C1 segment of cervical spinal cord (tissue), 14 donors: Measurements from ENCODE around the gene WRAP73.

ENCODE experiments used
- DNase-seq, 14 donors: peaks; one replicate each; lab custom pipeline; 2025; lab: John Stamatoyannopoulos, UW

Gene WRAP73, protein sequence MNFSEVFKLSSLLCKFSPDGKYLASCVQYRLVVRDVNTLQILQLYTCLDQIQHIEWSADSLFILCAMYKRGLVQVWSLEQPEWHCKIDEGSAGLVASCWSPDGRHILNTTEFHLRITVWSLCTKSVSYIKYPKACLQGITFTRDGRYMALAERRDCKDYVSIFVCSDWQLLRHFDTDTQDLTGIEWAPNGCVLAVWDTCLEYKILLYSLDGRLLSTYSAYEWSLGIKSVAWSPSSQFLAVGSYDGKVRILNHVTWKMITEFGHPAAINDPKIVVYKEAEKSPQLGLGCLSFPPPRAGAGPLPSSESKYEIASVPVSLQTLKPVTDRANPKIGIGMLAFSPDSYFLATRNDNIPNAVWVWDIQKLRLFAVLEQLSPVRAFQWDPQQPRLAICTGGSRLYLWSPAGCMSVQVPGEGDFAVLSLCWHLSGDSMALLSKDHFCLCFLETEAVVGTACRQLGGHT

DNA sequence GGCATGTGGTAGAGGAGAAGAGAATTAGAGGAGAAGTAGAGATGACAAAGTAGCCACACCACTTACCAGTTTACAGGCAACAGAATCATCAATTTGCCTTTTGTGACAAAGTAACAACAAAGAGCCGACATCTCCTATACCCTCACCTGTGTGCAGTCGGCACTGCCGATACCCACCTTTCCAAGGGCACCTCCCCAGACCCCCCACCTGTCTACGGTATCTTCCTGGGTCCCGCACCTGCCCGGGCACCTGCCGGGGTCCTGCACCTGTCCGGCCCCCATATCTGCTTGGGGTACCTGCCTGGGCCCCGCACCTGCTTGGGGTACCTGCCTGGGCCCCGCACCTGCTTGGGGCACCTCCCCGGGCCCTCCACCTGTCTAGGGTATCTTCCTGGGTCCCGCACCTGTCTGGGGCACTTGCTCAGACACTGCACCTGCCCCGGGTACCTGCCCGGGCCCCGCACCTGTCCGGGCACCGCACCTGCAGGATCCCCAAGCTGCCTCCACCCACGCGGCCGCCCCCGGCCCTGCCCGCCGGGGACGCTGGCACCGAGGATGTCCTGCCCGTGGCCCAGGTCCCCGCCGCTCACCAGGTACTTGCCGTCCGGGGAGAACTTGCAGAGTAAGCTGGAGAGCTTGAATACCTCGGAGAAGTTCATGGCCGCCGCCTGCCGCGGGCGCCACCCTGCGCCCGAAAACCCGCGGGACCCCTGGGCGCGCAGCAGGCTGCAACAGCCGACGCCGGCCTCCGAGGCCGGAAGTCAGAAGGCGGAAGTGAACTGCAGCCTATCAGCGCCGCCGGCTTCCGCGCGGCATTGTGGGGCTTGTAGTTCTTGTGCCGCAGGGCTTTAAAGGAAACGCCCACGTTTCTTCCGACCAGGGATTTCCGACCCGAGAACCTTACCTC, at the start of gene WRAP73:
WRAP73 (minus strand) TSS at position 762 of the 906 bp plus-strand sequence; CDS start at position 658, 104 bp downstream.
- peak in 13 of 14 donors; percentile 31 to 83 (median 67) for DNase-seq

- DNase-seq: no peak
Measured at GRCh38 chr1:3699596-3699995, 49.7 kb upstream of the WRAP73 start.

DNA sequence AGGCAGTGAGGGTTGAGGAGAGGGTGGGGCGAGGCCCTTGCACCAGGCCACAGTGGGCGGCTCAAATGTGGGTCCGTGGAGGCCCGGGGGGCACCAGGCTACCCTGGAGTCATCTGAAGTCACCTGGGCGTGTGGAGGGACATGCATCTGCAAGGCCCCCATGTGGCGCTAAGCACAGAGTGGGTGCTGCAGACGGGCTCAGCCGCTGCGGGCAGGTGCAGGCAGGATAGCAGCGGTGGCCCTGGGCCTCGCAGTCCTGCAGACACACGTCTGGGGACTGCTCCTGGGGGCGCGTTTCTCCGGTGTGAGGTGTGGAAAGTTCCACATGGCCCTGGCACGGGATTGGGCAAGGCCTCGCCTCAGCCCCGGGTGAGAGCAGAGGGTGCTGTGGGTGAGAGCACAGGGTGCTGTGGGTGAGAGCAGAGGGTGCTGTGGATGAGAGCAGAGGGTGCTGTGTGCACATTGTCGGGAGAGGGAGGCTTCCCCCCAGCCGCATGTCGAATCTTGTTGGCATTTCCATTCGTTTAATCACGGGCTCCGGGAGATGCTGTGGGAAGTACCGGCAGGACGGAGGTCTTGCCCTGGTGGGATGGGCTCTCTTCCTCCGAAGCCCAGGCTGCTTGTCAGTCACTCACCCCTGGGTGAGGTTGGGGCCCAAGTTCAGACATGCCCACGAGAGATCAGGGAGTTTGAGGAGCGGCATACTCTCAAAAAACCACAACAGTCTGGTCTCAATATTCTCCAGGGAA, 48.9 kb upstream of the WRAP73 start:
- no peak for DNase-seq

GRCh38 chr1:3697810-3698209, 47.9 kb upstream of the WRAP73 start:
- no peak for DNase-seq

- DNase-seq: no peak
Measured at GRCh38 chr1:3697104-3697503, 47.2 kb upstream of the WRAP73 start.

DNA sequence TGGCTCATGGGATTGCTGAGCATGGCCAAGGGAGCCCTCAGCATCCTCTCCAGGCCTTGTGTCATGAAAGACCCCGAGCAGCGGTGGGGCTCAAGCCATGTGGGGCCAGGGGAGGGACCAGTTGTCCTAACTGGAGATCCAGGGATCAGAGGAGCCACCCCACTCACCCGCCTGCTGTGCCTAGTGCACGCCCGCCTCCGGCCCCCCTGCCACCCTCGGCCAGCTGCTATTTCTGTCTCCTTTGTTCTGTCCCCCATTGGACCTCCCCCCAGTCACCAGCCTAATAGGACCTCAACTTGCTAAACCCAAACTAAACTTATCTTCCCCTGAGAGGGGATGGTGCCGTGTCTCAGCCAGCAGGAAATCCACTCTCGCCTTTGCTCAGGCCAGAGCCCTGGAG, 46.8 kb upstream of the WRAP73 start:
- DNase-seq: no peak

GRCh38 chr1:3695326-3696217, 45.7 kb upstream of the WRAP73 start:
- peak in 5 of 14 donors; percentile 20 to 56 (median 52) for DNase-seq

- no peak for DNase-seq
Measured at GRCh38 chr1:3693321-3693720, 43.4 kb upstream of the WRAP73 start.

DNA sequence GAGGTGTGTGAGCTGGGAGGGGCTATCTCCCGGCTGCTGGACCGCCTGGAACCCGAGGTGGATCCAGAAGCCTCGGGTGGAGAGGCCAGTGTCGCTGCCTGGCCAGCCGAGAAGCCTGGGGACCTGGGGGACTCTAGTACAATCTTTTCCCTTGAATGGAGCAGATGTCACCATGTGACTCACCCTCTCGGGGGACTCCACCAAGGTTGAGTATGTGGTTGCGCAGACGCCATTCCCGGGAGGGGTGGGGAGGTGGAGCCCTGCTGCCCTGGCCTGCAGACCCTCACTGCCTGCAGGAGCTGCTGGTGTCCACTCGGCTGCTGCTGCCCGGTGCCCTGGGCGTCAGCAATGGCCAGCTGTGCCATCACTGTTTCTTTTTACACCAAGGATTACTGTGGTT, 42.7 kb upstream of the WRAP73 start:
- no peak for DNase-seq

DNA sequence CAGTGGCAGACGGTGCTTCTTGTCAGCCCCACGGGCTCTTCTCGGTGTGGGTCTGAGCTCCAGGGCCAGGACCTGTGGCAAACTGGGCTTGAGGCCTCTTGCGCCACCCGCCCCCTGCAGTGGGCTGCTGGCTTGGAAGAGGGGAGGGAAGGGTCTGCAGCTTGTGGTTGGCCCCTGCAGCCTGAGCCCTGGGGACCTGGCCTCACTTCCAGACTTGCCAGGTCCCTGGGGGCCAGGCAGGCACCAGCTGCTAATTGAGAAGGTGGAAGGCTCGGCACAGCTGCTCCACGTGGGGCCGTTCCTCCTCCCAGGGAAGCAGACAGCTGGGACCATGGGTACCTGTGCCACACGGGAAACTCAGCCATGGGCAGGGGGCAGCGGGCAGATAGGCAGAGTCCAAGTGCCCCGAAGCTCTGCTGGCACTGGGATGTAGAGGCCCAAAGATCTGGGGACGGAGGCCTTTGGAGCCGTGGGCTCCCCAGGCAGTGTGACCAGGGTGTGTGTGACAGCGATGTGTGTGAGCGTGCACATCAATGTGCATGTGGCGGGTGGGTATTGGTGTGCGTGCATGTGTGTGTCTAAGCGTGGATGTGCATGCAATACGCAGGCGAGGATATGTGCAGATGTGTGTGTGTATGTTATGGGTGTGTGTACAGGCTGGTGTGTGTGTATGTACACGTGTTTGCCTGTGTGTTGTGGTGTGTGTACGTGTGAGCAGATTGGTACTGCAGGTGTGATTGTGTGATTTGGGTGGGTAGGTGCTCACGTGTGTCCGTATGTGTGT, 41.7 kb upstream of the WRAP73 start:
- no peak for DNase-seq

DNA sequence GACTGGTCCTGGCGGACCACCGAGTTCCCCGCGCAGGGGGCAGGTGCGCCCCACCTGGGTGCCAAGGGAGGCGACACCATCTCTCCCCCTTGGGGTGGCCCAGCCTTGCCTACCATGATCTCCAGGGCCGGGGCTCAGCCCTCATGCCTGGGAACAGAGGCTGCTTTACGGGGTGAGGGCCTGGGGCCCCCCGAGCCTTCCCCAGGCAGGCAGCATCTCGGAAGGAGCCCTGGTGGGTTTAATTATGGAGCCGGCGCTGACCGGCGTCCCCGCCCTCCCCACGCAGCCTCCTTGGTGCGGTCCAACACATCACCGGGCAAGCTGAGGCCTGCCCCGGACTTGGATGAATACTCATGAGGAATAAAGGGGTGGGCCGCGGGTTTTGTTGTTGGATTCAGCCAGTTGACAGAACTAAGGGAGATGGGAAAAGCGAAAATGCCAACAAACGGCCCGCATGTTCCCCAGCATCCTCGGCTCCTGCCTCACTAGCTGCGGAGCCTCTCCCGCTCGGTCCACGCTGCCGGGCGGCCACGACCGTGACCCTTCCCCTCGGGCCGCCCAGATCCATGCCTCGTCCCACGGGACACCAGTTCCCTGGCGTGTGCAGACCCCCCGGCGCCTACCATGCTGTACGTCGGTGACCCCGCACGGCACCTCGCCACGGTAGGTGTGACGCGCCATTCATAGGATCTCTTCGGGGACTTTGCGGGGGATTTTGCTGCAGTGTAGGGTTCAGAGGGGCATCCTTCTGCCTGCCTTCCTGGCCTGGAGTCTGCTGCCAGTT, 40.6 kb upstream of the WRAP73 start:
- DNase-seq: no peak

DNA sequence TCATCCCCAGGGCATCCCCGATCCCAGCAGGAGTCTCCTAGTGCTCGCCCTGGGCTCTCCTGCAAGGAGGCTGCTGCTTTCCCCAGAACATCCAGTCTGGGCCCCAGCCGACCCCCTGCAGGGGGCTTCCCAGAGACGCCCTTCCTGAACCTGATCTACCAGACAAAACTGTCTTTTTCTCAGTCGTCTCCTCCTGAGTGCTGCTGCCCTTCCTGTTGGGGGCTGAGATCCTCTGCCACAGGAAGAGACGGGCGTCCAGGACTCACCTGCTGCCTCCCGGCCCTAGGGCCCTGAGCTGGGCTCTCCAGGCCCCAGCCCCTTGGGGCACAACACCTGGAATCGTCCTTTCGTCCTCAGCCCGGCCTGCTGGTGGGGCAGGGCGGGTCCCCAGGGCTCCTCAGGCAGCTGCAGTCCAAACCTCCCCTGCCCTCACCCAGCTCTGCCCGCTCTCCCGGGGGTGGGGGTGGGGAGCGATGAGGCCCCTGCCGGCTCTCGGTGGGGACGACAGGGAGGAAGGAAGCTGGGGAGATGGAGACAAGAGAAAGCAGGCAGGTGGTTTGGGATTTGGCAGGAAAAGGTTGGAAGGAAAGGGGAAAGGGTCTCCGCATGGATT, 39.3 kb upstream of the WRAP73 start:
- DNase-seq: no peak

- DNase-seq: no peak
Measured at GRCh38 chr1:3688356-3689137, 38.6 kb upstream of the WRAP73 start.

DNA sequence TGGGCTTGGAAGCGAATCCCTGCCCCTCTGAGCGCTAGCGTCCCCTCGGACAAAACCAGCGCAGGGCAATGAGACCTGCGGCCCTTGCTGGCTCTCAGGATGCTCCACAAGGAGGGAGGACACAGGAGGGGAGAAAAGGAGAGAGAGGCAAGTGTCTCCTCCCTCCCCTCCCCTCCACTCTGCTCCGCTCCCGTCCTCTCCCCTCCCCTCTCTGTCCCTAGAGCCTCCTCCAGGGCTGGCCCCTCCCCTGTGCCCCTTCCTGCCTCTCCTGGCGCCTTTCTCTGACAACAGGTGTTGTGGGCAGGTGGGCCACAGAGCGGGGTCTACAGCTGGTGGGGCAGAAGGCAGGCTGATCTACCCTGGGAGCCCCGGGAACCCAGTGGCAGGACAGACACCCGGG, 37.6 kb upstream of the WRAP73 start:
- no peak for DNase-seq

DNA sequence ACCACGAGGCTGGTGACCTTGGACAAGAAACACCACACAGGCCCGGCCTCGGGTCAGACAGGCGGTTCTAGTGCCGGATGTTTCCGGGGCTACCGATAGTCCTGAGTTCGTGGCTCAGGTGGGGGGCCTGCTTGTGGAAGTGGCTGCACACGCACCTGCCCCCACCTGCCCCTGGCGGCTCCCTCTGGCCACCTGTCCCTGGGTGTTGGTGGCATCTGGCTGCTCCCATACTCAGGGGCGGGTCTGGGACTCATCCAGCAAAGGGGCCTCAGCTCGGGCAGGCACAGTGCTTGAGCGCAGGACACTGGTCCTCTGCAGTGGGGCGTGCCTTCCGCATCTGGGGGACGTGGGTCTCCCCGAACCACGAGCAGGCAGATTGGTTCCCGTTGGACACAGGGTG, 36.0 kb upstream of the WRAP73 start:
- no peak for DNase-seq

- no peak for DNase-seq
Measured at GRCh38 chr1:3685222-3685621, 35.3 kb upstream of the WRAP73 start.

DNA sequence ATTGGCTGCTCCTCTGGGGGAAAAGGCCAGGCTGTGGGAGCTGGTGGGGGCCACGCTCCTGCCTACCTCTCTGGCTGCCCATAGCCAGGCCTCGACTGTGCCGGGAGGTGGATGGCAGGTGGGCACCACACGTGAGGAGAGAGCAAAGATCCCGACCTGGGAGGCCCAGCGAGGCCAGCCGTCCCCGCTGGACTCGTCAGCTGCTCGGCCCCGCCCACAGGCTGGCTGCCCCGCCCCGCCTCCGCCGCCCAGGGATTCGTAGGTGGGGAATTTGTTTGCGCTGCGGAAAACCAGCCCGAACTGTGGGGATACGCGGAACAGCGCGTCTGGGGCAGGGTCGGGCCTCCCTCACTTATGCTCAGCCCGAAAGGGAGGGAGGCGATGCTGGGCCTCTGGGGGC, 34.1 kb upstream of the WRAP73 start:
- no peak for DNase-seq

GRCh38 chr1:3683197-3683596, 33.3 kb upstream of the WRAP73 start:
- DNase-seq: no peak
